Activated gamma-delta T cell (primary cell): Measurements from ENCODE around the gene C2CD4B.

Source experiments
- DNase-seq: peaks from one replicate; lab custom pipeline; 2025; lab: John Stamatoyannopoulos, UW

The C2CD4B gene

DNA sequence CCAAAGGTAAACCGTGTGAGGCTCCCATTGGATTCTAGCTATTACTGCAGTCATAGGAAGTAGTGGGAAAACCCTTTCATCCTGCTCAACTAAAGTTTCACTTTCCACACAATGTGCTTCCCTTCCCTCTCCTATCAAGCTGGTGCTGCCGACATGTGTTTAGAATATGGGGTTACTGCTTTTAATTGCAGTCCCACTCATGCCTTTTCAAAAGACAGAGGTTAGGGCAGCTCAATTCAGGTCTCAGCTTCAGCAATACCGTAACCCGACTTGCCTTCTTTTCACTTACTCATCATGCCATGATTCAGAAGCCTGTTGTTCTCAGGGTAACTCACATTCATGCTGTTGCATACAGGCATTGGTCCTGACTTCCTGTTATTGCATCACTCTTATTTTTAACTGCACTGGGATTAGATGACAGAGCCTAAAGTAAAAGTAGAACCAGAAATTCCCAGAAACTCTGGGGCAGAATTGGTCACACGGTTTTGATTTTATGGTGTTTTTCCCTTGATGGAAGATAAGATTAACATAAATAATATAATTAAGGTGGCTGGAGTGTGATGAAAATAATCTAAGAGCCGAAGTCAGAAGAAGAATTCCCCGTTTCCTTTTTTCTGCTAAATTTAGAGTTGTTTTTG lies 45.7 kb downstream of the C2CD4B start:
- no peak for DNase-seq

DNA sequence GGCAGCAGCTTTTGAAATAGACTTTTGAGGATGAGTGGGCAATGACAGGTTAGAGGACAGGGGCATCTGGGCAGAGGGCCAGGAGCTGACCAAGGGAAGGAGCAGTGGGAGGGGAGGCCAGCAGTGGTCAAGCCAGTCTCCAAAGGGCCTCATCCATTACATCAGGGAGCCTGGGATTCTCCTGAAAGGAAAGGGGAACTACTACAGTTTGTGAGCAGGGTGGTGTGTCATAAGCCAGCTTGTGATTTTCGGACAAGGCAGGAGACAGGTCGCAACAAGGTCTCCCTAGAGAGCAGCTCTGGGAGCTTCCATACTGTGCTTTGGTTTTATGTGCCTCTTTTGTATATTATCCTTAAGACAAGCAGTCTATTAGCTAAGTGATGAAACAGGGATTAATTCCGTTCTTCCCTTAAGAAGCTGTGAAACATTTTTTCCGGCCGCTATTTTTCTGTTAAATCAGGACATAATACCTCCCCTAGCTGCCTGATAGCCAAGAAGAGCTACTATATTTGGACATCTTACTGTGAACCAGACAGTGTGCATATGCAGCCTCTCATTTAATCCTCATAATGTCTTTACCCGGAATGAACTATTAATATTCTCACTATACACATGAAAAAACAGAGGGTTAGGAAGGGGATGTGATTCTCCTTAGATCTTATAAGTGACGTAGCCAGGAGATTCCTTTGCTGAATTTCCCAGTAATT lies 46.4 kb downstream of the C2CD4B start:
- no peak for DNase-seq

DNA sequence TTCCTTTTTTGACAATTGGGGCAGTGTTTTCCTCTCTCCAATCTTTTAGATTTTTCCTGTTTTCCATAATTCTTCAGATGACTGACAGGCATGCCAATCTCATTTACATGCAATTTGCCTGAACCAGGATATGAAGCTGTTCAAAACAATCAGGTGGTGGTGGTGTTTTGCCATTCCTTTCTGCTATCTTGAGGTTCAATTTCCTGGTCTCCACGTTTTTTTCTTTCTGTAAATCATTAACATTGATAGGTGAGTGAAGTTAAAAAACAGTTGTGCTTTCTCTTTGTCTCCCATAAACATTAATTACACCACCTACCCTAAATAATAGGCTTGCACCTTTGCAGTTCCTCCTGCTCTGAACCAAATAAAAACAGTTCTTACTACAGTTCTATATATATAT lies 49.2 kb downstream of the C2CD4B start:
- no peak for DNase-seq
